PC-9 (cell line): Measurements from ENCODE around the gene SDK2.

Experiments
- EZH2 ChIP-seq: fragments of 200-600 bp; sonication (generic); IDR thresholded peaks from 2 replicates; pipeline ENCODE4 v1.8.0; 2017; ENCODE audit warnings: antibody characterized with exemption, low read depth
- TF ChIP-seq, protein P1 (sequence below): fragments of 200-600 bp; sonication (generic); conservative IDR thresholded peaks from 2 replicates; pipeline ENCODE4 v1.6.1; 2017; ENCODE audit warnings: mixed run types, antibody characterized with exemption, mild to moderate bottlenecking, moderate library complexity

DNA sequence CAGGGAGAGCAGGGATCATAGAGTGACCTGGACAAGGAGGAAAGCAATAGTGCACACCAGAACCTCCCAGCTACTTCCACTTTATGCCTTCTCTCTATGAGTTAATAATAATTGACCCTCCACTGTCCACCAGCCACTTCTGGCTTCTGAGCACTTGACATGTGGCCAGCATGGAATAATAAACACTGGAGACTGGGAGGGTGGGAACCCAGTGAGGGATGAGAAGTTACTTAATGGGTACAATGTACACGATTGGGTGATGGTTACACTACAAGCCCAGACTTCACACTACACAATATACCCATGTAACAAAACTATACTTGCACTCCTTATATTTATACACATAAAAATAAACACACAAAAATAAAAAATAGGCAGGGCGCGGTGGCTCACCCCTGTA lies 343.9 kb downstream of the SDK2 start:
- no peak for TF ChIP-seq EZH2
- TF ChIP-seq, protein P1, sequence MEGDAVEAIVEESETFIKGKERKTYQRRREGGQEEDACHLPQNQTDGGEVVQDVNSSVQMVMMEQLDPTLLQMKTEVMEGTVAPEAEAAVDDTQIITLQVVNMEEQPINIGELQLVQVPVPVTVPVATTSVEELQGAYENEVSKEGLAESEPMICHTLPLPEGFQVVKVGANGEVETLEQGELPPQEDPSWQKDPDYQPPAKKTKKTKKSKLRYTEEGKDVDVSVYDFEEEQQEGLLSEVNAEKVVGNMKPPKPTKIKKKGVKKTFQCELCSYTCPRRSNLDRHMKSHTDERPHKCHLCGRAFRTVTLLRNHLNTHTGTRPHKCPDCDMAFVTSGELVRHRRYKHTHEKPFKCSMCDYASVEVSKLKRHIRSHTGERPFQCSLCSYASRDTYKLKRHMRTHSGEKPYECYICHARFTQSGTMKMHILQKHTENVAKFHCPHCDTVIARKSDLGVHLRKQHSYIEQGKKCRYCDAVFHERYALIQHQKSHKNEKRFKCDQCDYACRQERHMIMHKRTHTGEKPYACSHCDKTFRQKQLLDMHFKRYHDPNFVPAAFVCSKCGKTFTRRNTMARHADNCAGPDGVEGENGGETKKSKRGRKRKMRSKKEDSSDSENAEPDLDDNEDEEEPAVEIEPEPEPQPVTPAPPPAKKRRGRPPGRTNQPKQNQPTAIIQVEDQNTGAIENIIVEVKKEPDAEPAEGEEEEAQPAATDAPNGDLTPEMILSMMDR, result no peak
